Peyer's patch (tissue), 4 donors: ENCODE measurements around the gene EMP1. TPM values are rescaled to one million over a fixed set of nuclear protein-coding genes. Genes with fewer than 3 reads are reported as not detected.
A peak's percentile ranks its signal among the peaks of the same experiment; 100 is the strongest.

Experiments
- DNase-seq, 3 donors: peaks; one replicate each; pipeline ENCODE4 v3.0.0-alpha.2; 2017 to 2019
- H3K27ac ChIP-seq, 4 donors: fragments of 200-600 bp; sonication (generic); one replicate each; pipeline ENCODE4 v1.5.1; 2016 to 2019
- H3K27me3 ChIP-seq, 2 donors: fragments of 200-600 bp; sonication (generic); one replicate each; pipeline ENCODE4 v1.5.1; 2019
- H3K36me3 ChIP-seq, 3 donors: fragments of 200-600 bp; sonication (generic); one replicate each; pipeline ENCODE4 v1.5.1; 2016 to 2019
- H3K4me1 ChIP-seq, 4 donors: fragments of 200-600 bp; sonication (generic); one replicate each; pipeline ENCODE4 v1.5.1; 2016 to 2019
- H3K4me3 ChIP-seq, 4 donors: fragments of 200-600 bp; sonication (generic); 1 replicate in 3 of 4; 2 replicates in 1 of 4; pipeline ENCODE4 v1.5.1; 2016 to 2019; ENCODE audit warnings: mild to moderate bottlenecking in 1 of 4
- H3K9me3 ChIP-seq, 4 donors: fragments of 200-600 bp; sonication (generic); one replicate each; pipeline ENCODE4 v1.5.1; 2016 to 2019; ENCODE audit warnings: mild to moderate bottlenecking in 1 of 4
- POLR2A ChIP-seq, 2 donors: fragments of 450-650 bp; IDR thresholded peaks; one replicate each; pipeline ENCODE4 v1.5.1; 2017; ENCODE audit warnings: antibody characterized with exemption in 2 of 2, mild to moderate bottlenecking in 2 of 2, moderate library complexity in 2 of 2
- total RNA-seq, 4 donors: library from RNA; depleted of rRNA; stranded (reverse); fragments of >200 nt; gene quantifications; one replicate each; pipeline ENCODE4 v1.1.0, GENCODE V29; 2016
- TF ChIP-seq, protein P1 (sequence below), 6 experiments: fragments of 450-650 bp in 4 of 6; fragments of 200-600 bp in 2 of 6; sonication (generic) in 1 of 6; IDR thresholded peaks; one replicate each; pipeline ENCODE4 v1.5.1; 2017 to 2019; ENCODE audit warnings: antibody characterized with exemption in 6 of 6, mild to moderate bottlenecking in 3 of 6, moderate library complexity in 1 of 6

The EMP1 gene
- total RNA-seq, 4 donors from 2014 or later, result 37.1 to 110 (median 87.3) TPM

GRCh38 chr12:13167906-13168305, 28.6 kb upstream of the EMP1 start:
- H3K9me3 ChIP-seq, result no peaks in the 10 kb centered on the region
- no peaks in the 10 kb centered on the region for H3K27me3 ChIP-seq
- TF ChIP-seq, protein P1, sequence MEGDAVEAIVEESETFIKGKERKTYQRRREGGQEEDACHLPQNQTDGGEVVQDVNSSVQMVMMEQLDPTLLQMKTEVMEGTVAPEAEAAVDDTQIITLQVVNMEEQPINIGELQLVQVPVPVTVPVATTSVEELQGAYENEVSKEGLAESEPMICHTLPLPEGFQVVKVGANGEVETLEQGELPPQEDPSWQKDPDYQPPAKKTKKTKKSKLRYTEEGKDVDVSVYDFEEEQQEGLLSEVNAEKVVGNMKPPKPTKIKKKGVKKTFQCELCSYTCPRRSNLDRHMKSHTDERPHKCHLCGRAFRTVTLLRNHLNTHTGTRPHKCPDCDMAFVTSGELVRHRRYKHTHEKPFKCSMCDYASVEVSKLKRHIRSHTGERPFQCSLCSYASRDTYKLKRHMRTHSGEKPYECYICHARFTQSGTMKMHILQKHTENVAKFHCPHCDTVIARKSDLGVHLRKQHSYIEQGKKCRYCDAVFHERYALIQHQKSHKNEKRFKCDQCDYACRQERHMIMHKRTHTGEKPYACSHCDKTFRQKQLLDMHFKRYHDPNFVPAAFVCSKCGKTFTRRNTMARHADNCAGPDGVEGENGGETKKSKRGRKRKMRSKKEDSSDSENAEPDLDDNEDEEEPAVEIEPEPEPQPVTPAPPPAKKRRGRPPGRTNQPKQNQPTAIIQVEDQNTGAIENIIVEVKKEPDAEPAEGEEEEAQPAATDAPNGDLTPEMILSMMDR (IDR thresholded peaks at IDR 0.05), result no peak
- no peak for TF ChIP-seq POLR2A (IDR thresholded peaks at IDR 0.05)
- no peaks in the 10 kb centered on the region for H3K36me3 ChIP-seq
- H3K27ac ChIP-seq, result no peak overlapping the region
- H3K4me1 ChIP-seq, result peaks cover 0 to 14% (median 4%) of the 10 kb centered on the region in 4 donors
- H3K4me3 ChIP-seq, result no peak overlapping the region
- DNase-seq, result no peak

DNA sequence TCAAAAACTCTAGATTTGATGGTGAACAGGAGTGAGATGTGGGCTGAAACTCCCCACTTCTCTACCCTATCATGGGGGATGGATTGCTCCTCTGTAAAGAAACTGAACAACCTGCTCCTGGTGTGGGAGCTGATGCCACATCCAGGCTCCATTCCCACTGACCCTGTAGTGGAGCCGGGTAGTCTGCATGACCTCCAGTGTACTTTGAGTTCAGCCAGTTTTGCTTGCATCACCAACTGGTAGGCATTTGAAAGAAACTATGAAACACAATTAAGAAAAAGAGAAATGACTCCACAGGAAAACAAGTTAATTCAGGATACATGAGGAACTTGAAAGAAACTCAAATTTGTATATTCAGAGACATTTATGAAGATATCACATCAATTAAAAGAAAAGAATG, 27.3 kb upstream of the EMP1 start:
- Histone ChIP-seq H3K36me3 (no peaks in the 10 kb centered on the region), H3K4me3 (no peak overlapping the region), H3K9me3 (no peaks in the 10 kb centered on the region), H3K4me1 (peaks cover 0 to 14% (median 4%) of the 10 kb centered on the region in 4 donors), H3K27me3 (no peaks in the 10 kb centered on the region), H3K27ac (no peak overlapping the region)
- TF ChIP-seq, protein P1 (IDR thresholded peaks at IDR 0.05), result no peak
- no peak for TF ChIP-seq POLR2A (IDR thresholded peaks at IDR 0.05)
- no peak for DNase-seq

DNA sequence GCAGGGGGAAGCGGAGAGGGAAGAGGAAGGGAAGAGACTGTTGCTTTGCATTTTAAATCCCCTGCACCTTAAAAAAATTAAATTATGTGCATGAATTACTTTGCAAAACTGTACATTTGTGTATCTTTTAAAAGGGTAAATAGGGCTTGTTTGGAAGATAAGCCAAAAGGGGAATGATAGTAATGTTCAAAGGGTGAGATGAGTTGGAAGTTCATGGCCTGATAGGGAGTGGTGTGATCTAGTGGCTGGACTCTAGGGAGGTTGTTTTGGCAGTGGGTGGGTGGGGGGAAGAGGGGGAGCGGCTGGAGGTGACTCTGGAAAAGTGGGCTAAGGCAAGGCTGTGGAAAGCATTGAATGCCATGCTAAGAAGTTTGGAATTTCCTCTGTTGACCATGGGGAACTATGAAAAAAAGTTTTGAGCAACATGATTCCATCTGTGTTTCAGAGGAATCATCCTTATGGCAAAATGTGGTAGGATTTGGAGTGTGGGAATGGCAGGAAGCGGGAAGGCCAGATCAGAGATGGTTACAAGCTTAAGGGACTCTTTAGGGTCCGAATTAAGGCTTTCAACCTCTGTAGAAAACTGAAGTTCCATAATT, 25.5 kb upstream of the EMP1 start:
- Histone ChIP-seq H3K27ac (peak overlapping the region in 1 of 4 donors; percentile 36), H3K4me3 (no peak overlapping the region)
- no peak for DNase-seq

GRCh38 chr12:13171921-13172859, 24.3 kb upstream of the EMP1 start:
- H3K36me3 ChIP-seq, result no peaks in the 10 kb centered on the region
- peak overlapping the region in 2 of 4 donors; percentile 23 to 36 for H3K27ac ChIP-seq
- H3K9me3 ChIP-seq, result no peaks in the 10 kb centered on the region
- no peaks in the 10 kb centered on the region for H3K27me3 ChIP-seq
- TF ChIP-seq, protein P1 (IDR thresholded peaks at IDR 0.05), result no peak
- no peak for TF ChIP-seq POLR2A (IDR thresholded peaks at IDR 0.05)
- no peak overlapping the region for H3K4me3 ChIP-seq
- DNase-seq, result peak in 2 of 3 donors; percentile 58 to 71
- H3K4me1 ChIP-seq, result peaks cover 0 to 6% (median 0%) of the 10 kb centered on the region in 4 donors

More for the DNA sequence above, 25.5 kb upstream of the EMP1 start:
- no peaks in the 10 kb centered on the region for H3K9me3 ChIP-seq
- TF ChIP-seq, protein P1 (IDR thresholded peaks at IDR 0.05), result no peak
- no peak for TF ChIP-seq POLR2A (IDR thresholded peaks at IDR 0.05)
- H3K36me3 ChIP-seq, result no peaks in the 10 kb centered on the region
- H3K4me1 ChIP-seq, result peaks cover 0 to 9% (median under 1%) of the 10 kb centered on the region in 4 donors
- no peaks in the 10 kb centered on the region for H3K27me3 ChIP-seq

- H3K4me3 ChIP-seq, result no peak overlapping the region
- no peaks in the 10 kb centered on the region for H3K9me3 ChIP-seq
- peak in 1 of 3 donors; percentile 61 for DNase-seq
- H3K4me1 ChIP-seq, result peaks cover 0 to 6% (median 0%) of the 10 kb centered on the region in 4 donors
- H3K27me3 ChIP-seq, result no peaks in the 10 kb centered on the region
- peak overlapping the region in 2 of 4 donors; percentile 18 to 51 for H3K27ac ChIP-seq
- no peaks in the 10 kb centered on the region for H3K36me3 ChIP-seq
- TF ChIP-seq POLR2A (IDR thresholded peaks at IDR 0.05), result no peak
- TF ChIP-seq, protein P1 (IDR thresholded peaks at IDR 0.05), result no peak
Measured at GRCh38 chr12:13173012-13173932, 23.3 kb upstream of the EMP1 start.
